Prostate gland (tissue), 2 donors: ENCODE results near the gene ZC3H8. TPM values are rescaled to one million over a fixed set of nuclear protein-coding genes. Genes with fewer than 3 reads are reported as not detected.

Experiments
- DNase-seq: peaks from one replicate; pipeline ENCODE4 v3.0.0-alpha.2; 2019; ENCODE audit warnings: low spot score
- H3K27ac ChIP-seq, 2 donors: fragments of 200-600 bp; sonication (generic); 2 replicates each; pipeline ENCODE4 v1.5.1; 2017 to 2019
- H3K27me3 ChIP-seq: fragments of 200-600 bp; sonication (generic); replicated peaks from 2 replicates; pipeline ENCODE4 v1.5.1; 2019; ENCODE audit not compliant: insufficient read depth
- H3K36me3 ChIP-seq, 2 donors: fragments of 200-600 bp; sonication (generic); 1 replicate in 1 of 2; 2 replicates in 1 of 2; pipeline versions ENCODE4 v1.5.1 to v1.8.1; 2017 to 2019
- H3K4me1 ChIP-seq: fragments of 200-600 bp; sonication (generic); replicated peaks from 2 replicates; pipeline ENCODE4 v1.5.1; 2019
- H3K4me3 ChIP-seq, 2 donors: fragments of 200-600 bp; sonication (generic); 2 replicates each; pipeline ENCODE4 v1.5.1; 2017 to 2019
- H3K9me3 ChIP-seq: fragments of 200-600 bp; sonication (generic); 2 replicates; pipeline ENCODE4 v1.5.1; 2017
- CTCF ChIP-seq, 4 experiments: fragments of 200-600 bp in 2 of 4; fragments of 450-650 bp in 2 of 4; sonication (generic) in 2 of 4; IDR thresholded peaks; 1 replicate in 3 of 4; 2 replicates in 1 of 4; pipeline ENCODE4 v1.5.1; 2016 to 2019; ENCODE audit warnings: antibody characterized with exemption in 4 of 4, mild to moderate bottlenecking in 2 of 4, moderate library complexity in 2 of 4
- POLR2A ChIP-seq: fragments of 450-650 bp; IDR thresholded peaks from one replicate; pipeline ENCODE4 v1.6.1; 2016; ENCODE audit warnings: antibody characterized with exemption, mild to moderate bottlenecking
- POLR2AphosphoS5 ChIP-seq: sonication (generic); formaldehyde crosslinking; IDR thresholded peaks from one replicate; pipeline ENCODE4 v1.6.1; 2017; ENCODE audit warnings: antibody characterized with exemption
- WGBS: methylation state at CpG from one replicate; pipeline ENCODE4 v1.1.5; 2018; 5-methylcytosine and 5-hydroxymethylcytosine counted together
- intact Hi-C: fragments of 100-400 bp; cut with DNase I; formaldehyde crosslinking; loops from one replicate; pipeline ENCODE4 v1.14.2; 2022
- total RNA-seq, 2 donors: library from RNA; depleted of rRNA; stranded (reverse); fragments of >200 nt; gene quantifications; one replicate each; pipeline ENCODE4 v1.1.0, GENCODE V29; 2016

Gene ZC3H8
- total RNA-seq, 2 donors from 2014 or later, result 3.3 to 4.9 TPM

- Histone ChIP-seq H3K4me3 (no peak overlapping the region), H3K4me1 (no peaks in the 10 kb centered on the region), H3K36me3 (no peaks in the 10 kb centered on the region), H3K9me3 (no peaks in the 10 kb centered on the region), H3K27ac (no peak overlapping the region), H3K27me3 (no peaks in the 10 kb centered on the region)
- 88% methylated on average over 5 of the region's 5 CpGs for WGBS
- intact Hi-C loops, result loop anchor here (5.0 to 10.0 kb wide), 2 partner anchors 220 to 383 kb away; partner anchors contain the start of genes MERTK and TMEM87B
- no peak for DNase-seq
- TF ChIP-seq CTCF (IDR thresholded peaks at IDR 0.05) (no peak), POLR2A (no peak), POLR2AphosphoS5 (no peak)
These were observed 22.9 kb upstream of the ZC3H8 start for GRCh38 chr2:112277596-112278220.

- no peak overlapping the region for H3K4me3 ChIP-seq
These were observed 22.1 kb upstream of the ZC3H8 start for GRCh38 chr2:112276954-112277353.

GRCh38 chr2:112275887-112276773 is 21.3 kb upstream of the ZC3H8 start:
- TF ChIP-seq POLR2A, result peak; percentile 80
- TF ChIP-seq CTCF (IDR thresholded peaks at IDR 0.05), result no peak
- no peak for TF ChIP-seq POLR2AphosphoS5
- intact Hi-C loops, result loop anchor here (5.0 to 10.0 kb wide), 2 partner anchors 219 to 381 kb away; partner anchors contain the start of genes MERTK and TMEM87B
- H3K4me1 ChIP-seq, result no peaks in the 10 kb centered on the region
- WGBS, result under 1% methylated on average over 65 of the region's 66 CpGs
- H3K36me3 ChIP-seq, result no peaks in the 10 kb centered on the region
- peak; percentile 86 for DNase-seq
- peak overlapping the region; percentile 95 to 98 for H3K4me3 ChIP-seq
- no peaks in the 10 kb centered on the region for H3K9me3 ChIP-seq
- H3K27ac ChIP-seq, result peak overlapping the region; percentile 100
- no peaks in the 10 kb centered on the region for H3K27me3 ChIP-seq

More at GRCh38 chr2:112276954-112277353, 22.1 kb upstream of the ZC3H8 start:
- DNase-seq, result no peak
- Histone ChIP-seq H3K36me3 (no peaks in the 10 kb centered on the region), H3K4me1 (no peaks in the 10 kb centered on the region), H3K27ac (no peak overlapping the region), H3K9me3 (no peaks in the 10 kb centered on the region), H3K27me3 (no peaks in the 10 kb centered on the region)
- 68% methylated on average over 5 of the region's 5 CpGs for WGBS
- intact Hi-C loops, result loop anchor here (5.0 to 10.0 kb wide), 2 partner anchors 220 to 382 kb away; partner anchors contain the start of genes MERTK and TMEM87B
- TF ChIP-seq POLR2A (no peak), CTCF (IDR thresholded peaks at IDR 0.05) (no peak), POLR2AphosphoS5 (no peak)

DNA sequence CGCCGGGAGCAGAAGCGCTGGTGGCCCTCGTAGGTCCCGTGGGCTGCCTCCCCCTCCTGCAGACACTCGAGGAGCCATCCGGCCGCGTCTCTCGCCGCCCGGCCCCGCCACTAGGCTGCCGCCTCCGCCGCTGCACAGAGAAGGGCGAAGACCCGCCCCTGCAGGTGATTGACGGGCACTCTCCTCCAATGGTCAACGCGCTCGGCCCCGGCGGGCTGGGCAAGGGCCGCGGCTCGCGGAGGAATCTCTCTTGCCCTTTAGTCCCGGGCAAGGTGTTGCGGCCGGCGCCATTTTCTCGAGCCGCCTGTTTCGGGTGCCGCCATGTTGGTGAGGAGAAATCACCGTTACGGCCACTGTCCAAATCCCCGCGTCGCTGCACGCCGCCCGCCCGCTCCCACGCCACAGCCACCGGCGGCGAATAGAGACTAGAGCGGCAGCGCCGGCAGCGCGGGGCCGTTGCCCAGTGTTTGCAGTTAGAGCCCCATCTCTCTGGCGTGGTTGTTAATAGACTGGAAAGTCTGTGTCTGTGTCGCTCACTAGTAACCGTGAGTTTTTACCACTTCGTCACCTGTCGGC is 20.6 kb upstream of the ZC3H8 start, which contains the start of gene ZC3H6:
Gene ZC3H6 (plus strand): TSS at position 287 of the 576 bp plus-strand sequence. CDS start 398 bp downstream, outside the sequence.
- TF ChIP-seq POLR2A (peak; percentile 93), POLR2AphosphoS5 (peak; percentile 97), CTCF (IDR thresholded peaks at IDR 0.05) (peak; percentile 16 to 70 (median 42))
- under 1% methylated on average over 58 of the region's 60 CpGs for WGBS
- intact Hi-C loops, result loop anchor here (5.0 to 10.0 kb wide), 2 partner anchors 218 to 381 kb away; partner anchors contain the start of genes MERTK and TMEM87B
- Histone ChIP-seq H3K36me3 (no peaks in the 10 kb centered on the region), H3K9me3 (no peaks in the 10 kb centered on the region), H3K4me1 (no peaks in the 10 kb centered on the region), H3K4me3 (peak within 1 kb of the TSS; percentile 95 to 98), H3K27me3 (no peaks in the 10 kb centered on the region), H3K27ac (peak within 1 kb of the TSS; percentile 100)
- DNase-seq, result peak; percentile 98
